OCI-LY1 (cell line): ENCODE results near the gene ESR1.

Source experiments
- H2AFZ ChIP-seq: fragments of 200-600 bp; sonication (generic), shearing (Covaris generic); 2 replicates; pipeline ENCODE4 v1.6.0; 2014; ENCODE audit warnings: antibody characterized with exemption, mild to moderate bottlenecking, low read length
- H3F3A ChIP-seq: fragments of 200-600 bp; sonication (generic), shearing (Covaris generic); 2 replicates; pipeline ENCODE4 v1.6.0; 2014; ENCODE audit warnings: mild to moderate bottlenecking, antibody characterized with exemption, low read length, moderate library complexity; ENCODE audit not compliant: insufficient read depth
- H3K27ac ChIP-seq: fragments of 200-600 bp; sonication (generic); 2 replicates; pipeline ENCODE4 v1.5.1; 2014; ENCODE audit warnings: low read length, mixed run types, mild to moderate bottlenecking, low read depth; ENCODE audit not compliant: poor library complexity, severe bottlenecking
- H3K27me3 ChIP-seq: fragments of 200-600 bp; sonication (generic); 2 replicates; pipeline ENCODE4 v1.6.0; 2014; ENCODE audit warnings: antibody characterized with exemption, mild to moderate bottlenecking, low read length, moderate library complexity; ENCODE audit not compliant: insufficient read depth
- H3K36me3 ChIP-seq: fragments of 200-600 bp; sonication (generic); 2 replicates; pipeline ENCODE4 v1.6.1; 2014; ENCODE audit warnings: mild to moderate bottlenecking, antibody characterized with exemption, low read length, moderate library complexity, mixed read lengths; ENCODE audit not compliant: insufficient read depth
- H3K4me1 ChIP-seq: fragments of 200-600 bp; sonication (generic); 2 replicates; pipeline ENCODE4 v1.5.1; 2014; ENCODE audit warnings: mild to moderate bottlenecking, low read length, moderate library complexity; ENCODE audit not compliant: insufficient read depth, severe bottlenecking
- H3K4me2 ChIP-seq: fragments of 200-600 bp; sonication (generic), shearing (Covaris generic); 2 replicates; pipeline ENCODE4 v1.6.1; 2014; ENCODE audit warnings: low read length
- H3K4me3 ChIP-seq: fragments of 200-600 bp; sonication (generic); 2 replicates; pipeline ENCODE4 v1.5.1; 2014; ENCODE audit warnings: low read length, low read depth, mild to moderate bottlenecking, mixed read lengths; ENCODE audit not compliant: poor library complexity, severe bottlenecking
- H3K79me2 ChIP-seq: fragments of 200-600 bp; shearing (Covaris generic); 2 replicates; pipeline ENCODE4 v1.6.1; 2016; ENCODE audit warnings: mixed run types, low read length, mixed read lengths; ENCODE audit not compliant: insufficient read depth
- H3K9ac ChIP-seq: fragments of 200-600 bp; sonication (generic), shearing (Covaris generic); 2 replicates; pipeline ENCODE4 v1.6.1; 2014; ENCODE audit warnings: mild to moderate bottlenecking, low read length, mixed read lengths
- H3K9me2 ChIP-seq: fragments of 200-600 bp; sonication (generic), shearing (Covaris generic); 2 replicates; pipeline ENCODE4 v1.6.1; 2014; ENCODE audit warnings: low read depth, mild to moderate bottlenecking, low read length, mixed read lengths
- H3K9me3 ChIP-seq: fragments of 200-600 bp; shearing (Covaris generic); 2 replicates; pipeline ENCODE4 v1.6.1; 2014; ENCODE audit warnings: low read length, mixed read lengths
- H4K20me1 ChIP-seq: fragments of 200-600 bp; sonication (generic), shearing (Covaris generic); 2 replicates; pipeline ENCODE4 v1.6.0; 2016; ENCODE audit warnings: mild to moderate bottlenecking, low read length; ENCODE audit not compliant: insufficient read depth
- EZH2 ChIP-seq: fragments of 200-600 bp; sonication (generic), shearing (Covaris generic); IDR thresholded peaks from 2 replicates; pipeline ENCODE4 v1.8.0; 2017; ENCODE audit warnings: borderline replicate concordance, mixed run types, mild to moderate bottlenecking, antibody characterized with exemption, low read length, moderate library complexity, mixed read lengths
- TF ChIP-seq, protein P1 (sequence below): fragments of 200-600 bp; sonication (generic), shearing (Covaris generic); IDR thresholded peaks from 2 replicates; pipeline ENCODE4 v1.5.1; 2017; ENCODE audit warnings: mild to moderate bottlenecking, antibody characterized with exemption, low read length, moderate library complexity, mixed read lengths

The ESR1 gene

DNA sequence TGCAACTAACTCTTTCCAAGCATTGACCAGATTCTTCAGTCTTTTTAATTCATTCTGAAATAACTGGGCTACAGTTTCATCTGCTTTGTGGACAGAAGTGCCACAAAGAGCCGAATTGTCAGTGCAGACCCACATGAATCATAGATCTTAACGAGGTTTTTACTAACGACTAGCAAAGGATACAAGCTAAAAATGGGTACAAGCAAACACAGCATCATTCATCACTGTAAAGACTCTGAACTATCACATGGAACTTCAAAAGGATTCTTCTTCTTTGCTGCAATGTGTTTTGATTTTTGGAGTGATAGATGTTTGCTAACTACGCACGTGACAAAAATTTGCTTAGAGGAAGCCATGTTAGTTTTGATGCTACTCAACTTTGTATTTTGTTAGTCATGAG, 227.1 kb downstream of the ESR1 start:
- H3K27me3 ChIP-seq, result no peaks in the 10 kb centered on the region
- no peaks in the 10 kb centered on the region for H3K36me3 ChIP-seq
- TF ChIP-seq EZH2, result no peak
- TF ChIP-seq, protein P1, sequence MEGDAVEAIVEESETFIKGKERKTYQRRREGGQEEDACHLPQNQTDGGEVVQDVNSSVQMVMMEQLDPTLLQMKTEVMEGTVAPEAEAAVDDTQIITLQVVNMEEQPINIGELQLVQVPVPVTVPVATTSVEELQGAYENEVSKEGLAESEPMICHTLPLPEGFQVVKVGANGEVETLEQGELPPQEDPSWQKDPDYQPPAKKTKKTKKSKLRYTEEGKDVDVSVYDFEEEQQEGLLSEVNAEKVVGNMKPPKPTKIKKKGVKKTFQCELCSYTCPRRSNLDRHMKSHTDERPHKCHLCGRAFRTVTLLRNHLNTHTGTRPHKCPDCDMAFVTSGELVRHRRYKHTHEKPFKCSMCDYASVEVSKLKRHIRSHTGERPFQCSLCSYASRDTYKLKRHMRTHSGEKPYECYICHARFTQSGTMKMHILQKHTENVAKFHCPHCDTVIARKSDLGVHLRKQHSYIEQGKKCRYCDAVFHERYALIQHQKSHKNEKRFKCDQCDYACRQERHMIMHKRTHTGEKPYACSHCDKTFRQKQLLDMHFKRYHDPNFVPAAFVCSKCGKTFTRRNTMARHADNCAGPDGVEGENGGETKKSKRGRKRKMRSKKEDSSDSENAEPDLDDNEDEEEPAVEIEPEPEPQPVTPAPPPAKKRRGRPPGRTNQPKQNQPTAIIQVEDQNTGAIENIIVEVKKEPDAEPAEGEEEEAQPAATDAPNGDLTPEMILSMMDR, result no peak

DNA sequence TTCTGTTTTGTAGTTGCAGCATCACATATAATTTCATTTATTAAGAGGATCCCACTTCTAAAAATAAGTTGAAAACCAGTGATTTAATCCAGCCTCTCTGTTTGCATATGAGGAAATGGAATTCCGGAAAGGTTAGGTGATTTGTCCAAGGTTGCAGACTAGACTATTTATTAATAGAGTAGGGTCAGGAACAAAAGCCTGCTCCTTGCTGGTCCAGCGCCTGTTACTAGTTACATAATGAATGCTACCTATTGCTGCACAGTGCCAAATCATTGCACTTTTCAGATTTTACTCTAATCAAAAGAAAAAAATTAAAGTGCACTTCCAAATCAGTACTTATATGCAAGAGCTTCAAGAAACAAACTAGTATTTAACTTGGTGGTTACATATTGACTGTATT, 238.6 kb downstream of the ESR1 start:
- no peak overlapping the region for H3K4me2 ChIP-seq
- H3K9me3 ChIP-seq, result no peaks in the 10 kb centered on the region
- H3K27me3 ChIP-seq, result no peaks in the 10 kb centered on the region
- no peak for TF ChIP-seq EZH2
- TF ChIP-seq, protein P1, result no peak
- H3K4me3 ChIP-seq, result no peak overlapping the region
- no peaks in the 10 kb centered on the region for H3K9me2 ChIP-seq
- no peaks in the 10 kb centered on the region for H4K20me1 ChIP-seq
- no peaks in the 10 kb centered on the region for H3F3A ChIP-seq
- H3K4me1 ChIP-seq, result no peaks in the 10 kb centered on the region
- H3K27ac ChIP-seq, result no peak overlapping the region
- H3K36me3 ChIP-seq, result no peaks in the 10 kb centered on the region
- H3K9ac ChIP-seq, result no peak overlapping the region
- no peak overlapping the region for H2AFZ ChIP-seq
- no peaks in the 10 kb centered on the region for H3K79me2 ChIP-seq

More for the DNA sequence above, 227.1 kb downstream of the ESR1 start:
- no peaks in the 10 kb centered on the region for H3K9me3 ChIP-seq
- H3K9me2 ChIP-seq, result no peaks in the 10 kb centered on the region
- no peaks in the 10 kb centered on the region for H3F3A ChIP-seq
- no peak overlapping the region for H3K9ac ChIP-seq
- no peaks in the 10 kb centered on the region for H3K4me1 ChIP-seq
- no peak overlapping the region for H2AFZ ChIP-seq
- no peak overlapping the region for H3K4me3 ChIP-seq
- H3K27ac ChIP-seq, result no peak overlapping the region
- H3K4me2 ChIP-seq, result no peak overlapping the region
- H3K79me2 ChIP-seq, result no peaks in the 10 kb centered on the region
- H4K20me1 ChIP-seq, result no peaks in the 10 kb centered on the region

DNA sequence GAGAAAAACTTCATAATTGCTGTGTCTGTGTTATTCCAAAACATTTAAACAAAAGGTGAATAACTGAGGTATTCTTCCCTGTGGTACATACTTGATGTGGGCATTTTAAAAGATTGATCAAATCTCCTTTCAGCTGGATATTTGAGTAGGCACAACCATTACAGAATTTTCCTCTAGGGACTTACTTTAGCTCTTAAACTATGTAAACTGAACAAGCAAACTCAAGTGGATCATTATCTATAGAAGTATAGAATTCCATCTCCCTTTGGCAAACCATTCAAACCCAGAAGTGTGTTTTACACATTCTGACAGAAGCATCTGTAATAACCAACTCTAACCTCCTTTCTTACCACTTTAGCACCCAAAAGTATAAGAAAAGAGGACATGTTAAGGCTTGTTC, 241.4 kb downstream of the ESR1 start:
- H3K27me3 ChIP-seq, result no peaks in the 10 kb centered on the region
- TF ChIP-seq EZH2, result no peak
- no peaks in the 10 kb centered on the region for H3K9me3 ChIP-seq
- H3K9me2 ChIP-seq, result no peaks in the 10 kb centered on the region
- H4K20me1 ChIP-seq, result no peaks in the 10 kb centered on the region
- H3K9ac ChIP-seq, result no peak overlapping the region
- no peaks in the 10 kb centered on the region for H3K4me1 ChIP-seq
- no peak overlapping the region for H3K4me3 ChIP-seq
- no peak overlapping the region for H2AFZ ChIP-seq
- H3K4me2 ChIP-seq, result no peak overlapping the region
- no peaks in the 10 kb centered on the region for H3F3A ChIP-seq
- no peaks in the 10 kb centered on the region for H3K79me2 ChIP-seq
- no peaks in the 10 kb centered on the region for H3K36me3 ChIP-seq
- no peak overlapping the region for H3K27ac ChIP-seq

DNA sequence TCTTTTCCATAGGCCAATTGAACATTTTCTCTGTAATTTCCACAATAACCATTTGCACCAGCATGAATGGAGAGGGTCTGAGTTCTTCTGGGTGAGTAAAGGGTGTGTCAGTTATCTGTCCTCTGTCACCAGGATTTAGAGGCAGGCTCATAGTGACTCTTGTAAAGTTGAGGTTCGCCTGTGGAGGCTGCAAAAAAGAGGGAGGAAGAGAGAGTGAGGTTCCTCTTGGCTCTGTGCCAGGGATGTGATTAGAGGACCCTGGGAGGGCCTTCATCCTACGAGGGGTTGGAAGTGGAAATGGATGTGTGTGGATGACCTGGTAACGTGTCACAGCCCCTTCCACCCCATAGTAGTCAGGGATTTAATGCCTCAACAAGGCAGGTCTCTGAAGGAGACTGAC, 242.0 kb downstream of the ESR1 start:
- Histone ChIP-seq H3K36me3 (no peaks in the 10 kb centered on the region), H3F3A (no peaks in the 10 kb centered on the region), H3K4me1 (no peaks in the 10 kb centered on the region), H3K27me3 (no peaks in the 10 kb centered on the region), H3K79me2 (no peaks in the 10 kb centered on the region), H4K20me1 (no peaks in the 10 kb centered on the region), H3K9me3 (no peaks in the 10 kb centered on the region), H3K9me2 (no peaks in the 10 kb centered on the region), H3K4me2 (no peak overlapping the region), H3K27ac (no peak overlapping the region), H3K9ac (no peak overlapping the region), H3K4me3 (no peak overlapping the region), H2AFZ (no peak overlapping the region)
- TF ChIP-seq, protein P1, result no peak
- TF ChIP-seq EZH2, result no peak
